Stimulated activated CD8-positive, alpha-beta memory T cell treated with anti-CD3 and anti-CD28 coated beads, Interleukin-7, amount 100 ng/mL, for 24 hours (primary cell): ENCODE results near the gene TMEM52.
"Not testable (repeated sequence)": the region's sequence is repeated elsewhere in the genome, so short reads cannot be mapped to it uniquely, and the experiment has no call there.

Source experiments
- DNase-seq: peaks from one replicate; pipeline ENCODE4 v3.0.0-alpha.2; 2020; ENCODE audit warnings: low read depth

The TMEM52 gene

GRCh38 chr1:1893997-1894353, 25.1 kb downstream of the TMEM52 start:
- DNase-seq: no peak

DNA sequence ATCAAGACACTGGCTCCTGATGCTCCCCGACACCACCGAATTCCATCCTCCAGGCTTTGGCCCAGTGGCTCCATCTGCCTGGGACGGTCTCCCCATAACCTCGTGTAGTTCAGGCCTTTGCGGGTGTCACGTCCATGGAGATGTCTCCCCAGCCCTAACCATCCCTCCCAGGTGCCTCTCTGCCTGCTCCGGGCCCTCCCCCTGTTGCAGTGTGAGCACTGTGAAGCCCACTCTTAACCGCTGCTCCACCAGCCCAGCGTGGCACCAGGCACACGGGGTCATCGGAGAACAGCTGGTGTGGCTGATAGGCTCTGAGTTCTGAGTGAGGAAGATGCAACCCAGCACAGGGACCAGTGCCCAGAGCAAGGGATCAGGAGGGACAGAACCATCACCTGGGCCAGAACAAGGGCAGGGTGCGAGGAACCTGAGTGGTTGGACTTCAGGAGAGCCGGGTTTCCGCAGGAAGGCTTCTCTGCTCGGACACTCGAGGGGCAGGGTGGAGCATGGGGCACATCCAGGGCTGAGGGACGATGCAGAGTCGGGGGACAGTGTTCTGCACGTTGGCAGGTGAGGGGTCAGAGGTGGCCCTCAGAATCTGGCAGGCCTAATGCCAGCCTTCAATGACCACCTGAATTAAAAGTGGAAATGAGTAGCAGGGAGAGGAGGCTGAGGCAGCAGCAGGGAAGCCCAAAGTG, 25.6 kb downstream of the TMEM52 start:
- no peak for DNase-seq

DNA sequence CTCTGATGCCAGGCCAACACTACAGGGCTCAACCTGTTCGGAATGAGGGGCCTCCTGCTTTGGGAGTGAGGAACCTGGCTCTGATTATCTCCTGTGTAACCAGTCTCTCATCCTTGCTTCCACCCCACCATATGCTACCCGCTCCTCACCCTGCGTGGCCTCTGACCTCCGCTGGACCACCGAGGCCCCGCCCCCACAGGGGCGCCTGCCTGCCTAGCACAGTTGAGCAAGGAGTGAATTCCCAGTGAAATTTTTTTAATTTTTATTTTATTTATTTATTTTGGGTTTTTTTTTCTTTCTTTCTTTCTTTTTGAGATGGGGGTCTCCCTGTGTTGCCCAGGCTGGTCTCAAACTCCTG, 26.3 kb downstream of the TMEM52 start:
- DNase-seq: no peak

DNA sequence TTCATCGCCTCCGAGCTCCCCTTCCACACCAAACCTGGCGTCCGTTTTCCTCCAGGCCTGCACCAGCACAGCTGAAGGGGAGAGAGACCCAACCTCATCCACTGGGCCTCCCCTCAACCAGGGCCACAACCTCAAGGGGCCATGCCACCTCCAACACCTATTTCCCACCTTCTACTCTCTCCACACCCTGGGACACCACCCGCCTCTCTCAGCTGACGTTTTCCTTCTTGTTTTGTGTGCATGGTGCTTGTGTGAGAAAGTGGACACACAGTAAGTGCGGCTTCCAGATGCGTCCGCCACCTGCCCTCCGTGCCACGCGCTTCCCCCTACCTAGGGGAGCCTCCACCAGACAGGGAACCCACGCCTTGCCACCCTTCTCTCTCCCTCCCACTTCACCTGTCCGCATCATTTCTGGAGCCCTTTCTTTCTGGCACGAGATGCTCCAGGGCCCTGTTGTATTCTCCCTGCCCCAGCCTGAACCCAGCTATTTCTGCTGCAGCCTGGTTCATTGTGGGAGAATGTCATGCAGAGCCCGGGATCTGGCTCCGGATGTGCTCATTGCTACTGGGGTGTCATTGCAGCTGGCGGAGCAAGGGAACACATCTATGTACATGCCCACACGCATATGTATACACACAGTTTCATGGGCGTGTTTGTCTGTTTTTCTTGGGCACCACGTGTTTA, 26.9 kb downstream of the TMEM52 start:
- DNase-seq: no peak

DNA sequence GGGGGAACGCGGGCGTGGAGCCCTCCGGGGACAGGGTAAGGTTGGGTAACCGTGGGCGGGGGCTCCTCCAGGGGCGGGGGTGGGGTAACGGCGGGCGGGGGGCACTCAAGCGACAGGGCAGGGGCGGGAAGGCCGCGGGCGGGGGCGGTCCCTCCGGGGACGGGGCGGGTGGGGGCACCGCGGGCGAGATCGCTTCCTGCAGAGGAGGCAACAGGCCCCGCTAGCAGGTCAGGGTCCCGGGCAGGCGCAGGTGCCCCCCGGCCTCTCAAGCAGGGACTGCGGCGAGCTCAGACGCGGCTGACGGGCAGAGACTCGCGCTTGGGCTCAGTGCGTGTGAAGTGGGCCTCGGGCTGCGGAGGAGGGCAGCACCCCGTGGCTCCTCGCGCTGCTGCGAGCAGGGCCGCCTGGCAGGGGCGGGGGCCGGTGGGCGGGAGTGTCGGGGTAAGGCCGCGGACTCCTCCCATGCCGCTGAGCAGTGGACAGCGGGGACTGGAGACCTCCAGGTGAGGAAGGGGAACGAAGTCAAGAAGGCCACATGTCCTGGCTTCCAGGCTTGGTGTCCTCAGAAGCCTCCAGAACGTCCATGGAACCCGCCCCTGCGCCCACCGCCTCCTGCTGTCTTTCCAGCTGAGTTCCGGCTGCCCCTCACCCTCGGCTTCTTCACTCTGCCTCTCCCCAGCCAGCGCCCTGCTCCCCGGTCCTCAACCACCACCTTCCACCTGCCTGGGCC, 27.6 kb downstream of the TMEM52 start:
- DNase-seq: peak; percentile 43

- DNase-seq: peak; percentile 68
These were observed 28.4 kb downstream of the TMEM52 start, which contains the start of gene GNB1 for GRCh38 chr1:1890506-1891348. GNB1 (minus strand) TSS chr1:1891087; CDS start chr1:1825453, 65,634 bp downstream.

DNA sequence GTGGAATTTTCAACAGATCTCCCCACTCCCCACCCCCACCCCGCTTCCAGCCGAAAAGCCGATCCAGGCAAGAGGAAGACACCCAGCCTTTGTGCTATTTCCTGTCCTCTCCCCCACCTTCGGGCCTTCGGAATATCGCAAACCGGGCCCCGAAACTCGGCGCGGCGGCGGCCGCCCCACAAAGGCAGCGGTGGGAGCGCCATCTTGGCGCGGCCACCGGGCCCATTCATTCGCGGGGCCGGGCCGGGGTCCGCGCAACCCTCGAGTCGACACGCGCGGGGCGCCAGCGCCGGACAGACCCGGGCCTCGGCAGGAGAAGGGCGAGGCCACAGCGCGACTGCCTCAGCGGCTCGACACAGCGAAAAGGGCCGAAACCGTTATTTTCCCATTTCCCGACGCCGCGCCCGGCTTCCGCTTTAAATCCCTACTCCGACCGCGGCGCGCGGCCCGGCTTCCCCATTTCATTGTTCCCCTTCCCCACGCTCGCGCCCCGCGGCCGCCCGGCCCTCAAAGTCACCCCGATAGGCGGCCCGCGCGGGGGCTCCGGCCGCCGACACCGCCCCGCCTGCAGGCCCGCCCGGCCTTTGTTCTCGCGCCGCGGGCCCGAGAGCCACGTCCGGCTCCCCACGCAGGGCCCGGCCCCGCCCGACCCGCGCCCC, 29.1 kb downstream of the TMEM52 start:
- no peak for DNase-seq

DNA sequence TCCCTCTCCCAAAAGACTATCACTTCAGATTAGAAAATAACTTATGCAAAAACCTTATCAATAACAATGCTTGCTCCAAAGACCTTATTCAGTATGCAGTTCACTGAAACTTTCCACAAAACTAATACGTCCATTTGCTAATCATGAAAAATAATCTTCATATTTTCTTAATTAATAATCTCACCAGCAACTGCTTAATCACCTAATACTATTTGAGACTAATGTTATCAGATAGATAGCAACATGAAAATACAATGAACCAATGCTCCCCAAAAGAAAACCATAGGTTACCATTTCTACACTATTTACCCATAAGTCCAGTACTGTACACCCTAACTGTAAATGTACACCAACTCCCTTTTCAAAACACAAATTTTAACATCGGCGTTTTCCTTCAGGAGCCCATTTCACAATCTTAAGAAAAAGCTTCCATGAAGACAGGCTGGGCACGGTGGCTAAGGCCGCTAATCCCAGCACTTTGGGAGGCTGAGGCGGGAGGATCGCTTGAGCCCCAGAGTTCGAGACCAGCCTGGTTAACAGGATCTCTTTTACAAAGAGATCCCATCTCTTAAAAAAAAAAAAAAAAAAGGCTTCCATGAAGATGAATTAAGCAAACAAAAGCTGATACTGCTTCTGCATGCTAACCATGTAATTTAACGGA, 29.9 kb downstream of the TMEM52 start:
- no peak for DNase-seq

GRCh38 chr1:1883890-1884289, 35.2 kb downstream of the TMEM52 start:
- not testable (repeated sequence) for DNase-seq

DNA sequence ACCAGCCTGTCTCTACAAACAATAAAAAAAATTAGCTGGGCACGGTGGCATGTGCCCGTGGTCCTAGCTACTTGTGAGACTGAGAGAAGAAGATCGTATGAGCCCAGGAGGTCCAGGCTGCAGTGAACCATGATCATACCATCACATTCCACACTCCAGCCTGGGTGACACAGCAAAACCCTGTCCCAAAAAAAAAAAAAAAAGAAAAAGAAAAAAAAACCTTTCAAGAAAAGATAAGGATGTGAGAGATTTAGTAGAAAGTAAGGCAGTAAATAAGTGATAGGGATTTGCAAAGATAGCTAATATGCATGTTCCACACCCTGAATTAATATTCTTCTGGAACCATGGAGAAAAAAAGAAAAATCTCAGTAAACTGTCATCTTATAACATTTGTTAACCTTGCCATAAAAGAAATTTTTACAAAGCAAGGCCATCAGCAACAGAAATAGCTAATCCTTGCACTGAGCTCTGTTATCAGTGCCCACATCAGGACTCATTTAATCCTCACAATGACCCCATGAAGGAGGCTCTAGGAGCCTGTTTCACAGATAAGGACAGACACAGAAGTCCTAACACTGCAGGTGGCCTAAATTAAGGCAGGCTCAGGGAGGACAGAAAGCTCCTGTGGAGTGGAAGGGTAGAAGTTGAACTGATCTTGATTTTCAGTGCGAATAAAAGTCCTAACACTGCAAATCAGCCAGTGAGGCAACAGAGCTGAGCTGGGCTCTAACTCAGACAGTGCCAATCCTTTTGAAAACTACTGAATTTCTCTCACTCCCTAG, 35.8 kb downstream of the TMEM52 start:
- no peak for DNase-seq

DNA sequence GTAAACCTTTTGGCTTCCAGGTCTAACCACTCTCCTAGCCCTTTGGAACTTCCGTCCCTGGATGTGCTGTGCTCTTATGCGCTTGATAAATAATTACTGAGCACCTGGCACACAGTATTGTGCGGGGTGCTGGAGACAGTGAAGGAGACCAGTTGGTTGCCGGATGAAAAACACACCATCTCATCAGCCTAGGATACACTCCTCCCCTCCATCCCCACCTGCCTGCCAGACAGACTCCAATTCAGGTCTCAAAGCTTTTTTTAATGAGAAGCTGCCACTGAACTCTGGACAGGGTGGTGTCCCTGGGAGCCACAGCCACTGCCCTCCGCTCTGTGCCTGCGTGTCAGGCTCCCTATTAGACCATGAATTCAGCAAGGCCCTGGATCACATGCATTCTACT, 37.4 kb downstream of the TMEM52 start:
- no peak for DNase-seq

GRCh38 chr1:1880617-1881312, 38.3 kb downstream of the TMEM52 start:
- DNase-seq: no peak

GRCh38 chr1:1879942-1880341, 39.1 kb downstream of the TMEM52 start:
- no peak for DNase-seq

DNA sequence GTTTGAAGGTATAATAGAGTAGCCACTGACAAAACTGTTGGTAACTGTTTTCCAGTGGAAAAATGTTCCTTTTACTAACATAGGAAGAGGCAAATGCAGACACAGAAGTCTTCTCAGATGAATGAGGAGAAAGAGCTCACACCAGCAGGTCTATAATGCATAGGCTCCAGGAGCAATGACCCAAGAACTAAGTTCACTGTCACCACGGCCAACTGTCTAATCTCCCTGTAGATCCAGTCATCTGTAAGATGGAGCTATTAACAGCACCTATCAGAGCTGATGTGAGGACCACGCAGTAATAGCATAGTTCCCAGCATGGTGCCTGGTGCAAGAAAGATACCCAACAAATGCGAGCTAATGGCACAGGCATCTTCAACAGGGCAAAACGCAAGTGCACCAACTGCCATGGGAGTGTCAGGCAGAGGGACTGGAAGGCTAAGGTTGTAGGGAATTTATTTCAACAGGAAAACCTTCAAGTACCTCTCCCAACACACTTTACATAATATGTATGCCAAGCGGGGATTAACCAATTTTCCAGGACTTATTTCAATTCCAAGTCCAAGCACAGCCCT, 41.1 kb downstream of the TMEM52 start:
- no peak for DNase-seq

DNA sequence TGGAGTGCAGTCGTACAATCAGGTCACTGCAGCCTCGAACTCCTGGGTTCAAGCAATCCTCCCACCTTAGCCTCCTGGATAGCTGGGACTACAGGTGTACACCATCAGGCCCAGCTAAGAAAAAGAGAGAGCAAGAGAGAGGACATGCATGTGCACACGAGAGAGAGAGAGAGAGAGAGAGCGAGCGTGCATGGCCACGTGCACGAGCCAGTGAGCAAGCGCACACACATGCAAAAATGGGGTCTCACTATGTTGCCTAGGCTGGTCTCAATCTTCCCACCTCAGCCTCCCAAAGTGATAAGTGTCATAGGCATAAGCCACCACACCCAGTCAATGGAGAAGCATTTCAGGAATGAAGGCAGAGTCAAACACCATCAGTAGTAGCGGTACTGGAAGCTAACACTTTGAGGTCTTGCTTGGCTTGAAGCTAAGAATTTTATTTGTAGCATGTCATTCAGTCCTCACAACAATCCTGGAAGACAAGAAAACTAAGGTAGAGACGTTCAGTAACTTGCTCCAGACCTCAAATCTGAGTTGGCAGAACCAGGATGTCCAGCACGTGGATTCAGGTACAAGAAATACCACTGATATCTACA, 42.6 kb downstream of the TMEM52 start:
- DNase-seq: no peak

DNA sequence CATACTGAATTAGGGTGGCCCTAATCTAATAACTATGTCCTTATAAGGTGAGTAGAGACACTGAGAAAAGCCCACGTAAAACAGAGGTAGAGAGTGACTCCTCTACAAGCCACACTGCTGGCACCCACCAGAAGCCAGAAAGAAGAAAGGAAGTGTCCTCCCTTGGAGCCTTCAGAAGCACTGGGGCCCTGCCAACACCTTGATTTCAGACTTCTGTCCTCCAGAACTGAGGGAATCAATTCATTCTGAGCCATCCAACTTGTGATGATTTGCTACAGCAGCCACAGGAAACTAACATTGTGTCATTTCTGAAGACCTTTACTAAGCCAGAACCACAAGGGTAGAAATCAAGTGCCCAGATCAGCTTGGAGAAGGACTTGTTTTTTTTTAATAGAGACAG, 43.1 kb downstream of the TMEM52 start:
- no peak for DNase-seq

DNA sequence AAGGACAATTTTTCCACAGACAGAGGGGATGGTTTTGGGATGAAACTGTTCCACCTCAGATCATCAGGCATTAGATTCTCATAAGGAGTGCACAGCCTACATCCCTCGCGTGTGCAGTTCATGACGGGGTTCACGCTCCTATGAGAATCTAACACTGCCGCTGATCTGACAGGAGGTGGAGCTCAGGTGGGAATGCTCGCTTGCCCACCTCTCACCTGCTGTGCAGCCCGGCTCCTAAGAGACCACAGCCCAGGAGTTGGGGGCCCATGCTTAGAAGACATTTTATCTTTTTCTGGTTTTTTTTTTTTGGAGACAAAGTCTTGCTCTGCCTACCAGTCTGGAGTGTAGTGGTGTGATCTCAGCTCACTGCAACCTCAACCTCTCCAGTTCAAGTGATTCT, 44.2 kb downstream of the TMEM52 start:
- no peak for DNase-seq

- no peak for DNase-seq
These were observed 45.9 kb downstream of the TMEM52 start for GRCh38 chr1:1873186-1873585.
